ENCODE results near the gene PARD3B. TPM values are rescaled to one million over a fixed set of nuclear protein-coding genes. Genes with fewer than 3 reads are reported as not detected.

The PARD3B gene
- total RNA-seq, 1 experiment from 2014 or later = 6.4 TPM

DNA sequence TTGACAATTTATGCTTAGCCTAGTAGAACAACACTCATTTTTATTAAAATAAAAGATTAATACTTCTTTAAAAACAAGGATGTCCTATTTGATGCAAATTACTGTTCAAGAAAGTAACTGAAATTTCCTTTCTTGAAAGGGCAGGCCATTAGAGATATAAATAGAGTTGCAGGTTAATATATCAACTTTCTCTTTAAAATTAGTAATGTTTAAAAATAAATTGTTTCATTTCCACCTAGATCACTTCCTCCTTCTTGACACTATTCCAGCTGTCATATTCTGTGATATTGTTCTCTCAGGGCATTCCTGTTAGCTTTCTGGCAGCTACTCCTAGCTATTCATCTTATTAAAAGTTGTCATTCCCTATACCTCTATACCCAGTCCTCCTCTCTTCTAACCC, 779.1 kb downstream of the PARD3B start:
- Histone ChIP-seq H3K79me2 (ENCODE audit: insufficient read depth, low read length) (no peaks in the 10 kb centered on the region), H3K4me1 (ENCODE audit: insufficient read depth, low read length) (no peaks in the 10 kb centered on the region), H3K14ac (ENCODE audit: insufficient read depth, low read length) (no peak overlapping the region), H2BK15ac (ENCODE audit: low read depth, low read length) (no peak overlapping the region), H2BK120ac (ENCODE audit: low read depth, low read length, poor library complexity, severe bottlenecking) (no peak overlapping the region), H3K23ac (ENCODE audit: insufficient read length, low read depth, low read length) (no peak overlapping the region), H3K9me3 (ENCODE audit: control insufficient read depth, low read depth, low read length) (peaks cover 5% of the 10 kb centered on the region), H2AK5ac (ENCODE audit: insufficient read length, low read length) (no peak overlapping the region), H4K5ac (ENCODE audit: insufficient read length, low read depth, low read length) (no peak overlapping the region), H3K56ac (ENCODE audit: insufficient read length, low read depth, low read length) (no peak overlapping the region), H3K18ac (ENCODE audit: insufficient read length, low read depth, low read length) (no peak overlapping the region), H2AFZ (ENCODE audit: low read length) (no peak overlapping the region), H4K20me1 (ENCODE audit: control insufficient read depth, insufficient read depth, insufficient read length) (no peaks in the 10 kb centered on the region), H2BK12ac (ENCODE audit: insufficient read length, low read depth, low read length) (no peak overlapping the region), H3K23me2 (ENCODE audit: insufficient read length, low read depth, low read length, poor library complexity, severe bottlenecking) (no peaks in the 10 kb centered on the region), H2BK5ac (ENCODE audit: insufficient read length, low read length) (no peak overlapping the region), H3K27ac (ENCODE audit: insufficient read length, low read depth, low read length) (no peak overlapping the region), H3K4me2 (ENCODE audit: insufficient read depth, insufficient read length, low read length) (no peak overlapping the region), H3K9ac (ENCODE audit: extremely low read depth, insufficient read length, low read length) (no peak overlapping the region), H3K79me1 (ENCODE audit: insufficient read depth, low read depth, low read length, poor library complexity, severe bottlenecking) (no peaks in the 10 kb centered on the region), H4K8ac (replicated peaks; ENCODE audit: insufficient read length, low read depth, low read length) (no peak overlapping the region), H3K27me3 (ENCODE audit: insufficient read depth, low read length) (no peaks in the 10 kb centered on the region), H3T11ph (ENCODE audit: low read length) (no peak overlapping the region), H3K4ac (ENCODE audit: low read depth, low read length) (no peak overlapping the region), H4K91ac (ENCODE audit: insufficient read length, low read depth, low read length) (no peak overlapping the region), H2BK20ac (ENCODE audit: low read depth, low read length, poor library complexity, severe bottlenecking) (no peak overlapping the region)
- H3K4me3 Mint-ChIP-seq = no peak overlapping the region
- no peak overlapping the region; a peak in 1 of 7 replicates for H3K27ac Mint-ChIP-seq
- DNase-seq = no peak
- H3K9me3 Mint-ChIP-seq = peaks cover 3 to 4% of the 10 kb centered on the region in 2 experiments; a peak in 4 of 5 replicates
- no peaks in the 10 kb centered on the region for H3K27me3 Mint-ChIP-seq (ENCODE audit: low read depth)
- TF ChIP-seq, protein P1, sequence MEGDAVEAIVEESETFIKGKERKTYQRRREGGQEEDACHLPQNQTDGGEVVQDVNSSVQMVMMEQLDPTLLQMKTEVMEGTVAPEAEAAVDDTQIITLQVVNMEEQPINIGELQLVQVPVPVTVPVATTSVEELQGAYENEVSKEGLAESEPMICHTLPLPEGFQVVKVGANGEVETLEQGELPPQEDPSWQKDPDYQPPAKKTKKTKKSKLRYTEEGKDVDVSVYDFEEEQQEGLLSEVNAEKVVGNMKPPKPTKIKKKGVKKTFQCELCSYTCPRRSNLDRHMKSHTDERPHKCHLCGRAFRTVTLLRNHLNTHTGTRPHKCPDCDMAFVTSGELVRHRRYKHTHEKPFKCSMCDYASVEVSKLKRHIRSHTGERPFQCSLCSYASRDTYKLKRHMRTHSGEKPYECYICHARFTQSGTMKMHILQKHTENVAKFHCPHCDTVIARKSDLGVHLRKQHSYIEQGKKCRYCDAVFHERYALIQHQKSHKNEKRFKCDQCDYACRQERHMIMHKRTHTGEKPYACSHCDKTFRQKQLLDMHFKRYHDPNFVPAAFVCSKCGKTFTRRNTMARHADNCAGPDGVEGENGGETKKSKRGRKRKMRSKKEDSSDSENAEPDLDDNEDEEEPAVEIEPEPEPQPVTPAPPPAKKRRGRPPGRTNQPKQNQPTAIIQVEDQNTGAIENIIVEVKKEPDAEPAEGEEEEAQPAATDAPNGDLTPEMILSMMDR (conservative IDR thresholded peaks at IDR 0.05) = 0 out of 3 replicates have a peak, but pooled peaks have one; percentile 12
- H3K36me3 Mint-ChIP-seq (ENCODE audit: insufficient read depth in 1 of 3, low read depth in 3 of 3) = peaks cover 6 to 8% (median 7%) of the 10 kb centered on the region in 3 experiments; a peak in 5 of 7 replicates
- peaks cover 4 to 11% of the 10 kb centered on the region in 2 experiments for H3K4me1 Mint-ChIP-seq

Data from H9 (cell line).